GM21526 (cell line): ENCODE data around the gene AKT1S1.
"Not testable (repeated sequence)": the region's sequence is repeated elsewhere in the genome, so short reads cannot be mapped to it uniquely, and the experiment has no call there.

Source experiments
- ATAC-seq: cut with Tn5 transposase; IDR thresholded peaks from one replicate; pipeline ENCODE4 v1.9.1; 2021; ENCODE audit warnings: moderate library complexity; ENCODE audit not compliant: unreplicated experiment, low FRiP score

Gene AKT1S1

DNA sequence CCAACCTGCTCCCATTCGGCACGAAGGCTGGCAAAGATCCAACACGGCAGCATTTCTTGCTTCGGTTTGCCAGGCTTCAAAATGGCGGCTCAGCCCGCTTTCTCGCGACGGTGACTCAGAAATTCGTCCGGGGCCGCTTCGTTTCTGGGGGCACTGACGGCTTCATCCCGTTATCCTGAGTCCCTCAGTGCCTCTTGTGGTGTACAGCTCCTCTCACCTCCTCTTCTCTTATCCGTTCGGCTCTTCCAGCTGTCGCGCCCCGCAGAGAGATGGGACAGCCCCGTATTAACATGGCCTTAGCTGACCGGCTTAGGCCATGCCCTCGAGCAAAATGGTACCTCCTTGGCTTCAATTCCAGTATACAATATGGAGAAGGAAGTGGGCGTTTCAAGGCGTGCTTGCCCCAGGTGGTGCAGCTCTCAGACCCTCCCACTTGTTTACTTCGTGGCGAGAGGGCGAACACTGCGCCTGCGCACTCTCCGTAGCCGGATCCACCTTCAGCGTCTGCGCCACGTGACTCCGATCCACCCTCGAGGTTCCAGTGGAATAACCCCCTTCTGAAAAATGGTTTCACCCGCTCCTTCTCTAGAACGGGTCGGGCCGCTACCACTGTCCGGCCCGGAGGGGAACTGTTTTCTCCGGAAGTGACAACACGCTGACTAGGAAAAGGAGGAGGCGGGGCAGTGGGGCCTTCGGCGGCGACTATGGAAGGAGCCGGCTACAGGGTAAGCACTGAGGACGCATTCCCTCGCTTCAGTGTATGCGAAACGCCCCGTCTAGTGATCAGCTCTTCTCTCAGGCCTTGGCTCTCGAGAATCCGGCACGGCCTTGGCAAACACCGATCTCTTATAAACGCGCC, at the start of gene AKT1S1, which contains the start of gene TBC1D17:
Gene AKT1S1 (minus strand): TSS at position 336 of the 859 bp plus-strand sequence. CDS start 4,060 bp downstream, outside the sequence.
Gene TBC1D17 (plus strand): TSS at position 683 of the 859 bp plus-strand sequence. CDS start 22 bp downstream, at position 705.
- ATAC-seq = peak; percentile 53

- ATAC-seq = no peak
Measured at GRCh38 chr19:49926515-49926914, 49.4 kb upstream of the AKT1S1 start.

DNA sequence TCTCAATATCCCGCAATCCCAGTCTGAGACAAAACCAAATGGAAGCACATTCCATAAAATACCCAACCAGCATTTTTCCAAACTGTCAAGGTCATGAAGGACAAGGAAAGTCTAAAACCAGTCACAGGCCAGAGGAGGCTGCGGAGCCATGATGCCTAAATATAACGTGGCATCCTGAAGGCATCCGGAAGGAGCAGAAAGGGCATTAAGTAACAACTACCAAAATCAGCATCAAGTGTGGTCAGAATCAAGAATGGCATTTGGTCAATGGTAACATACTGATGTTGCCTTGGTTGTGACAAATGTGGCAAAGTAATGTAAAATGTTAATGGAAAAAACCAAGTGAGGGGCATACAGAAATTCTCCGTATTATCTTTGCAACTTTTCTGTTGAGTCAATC, 48.3 kb upstream of the AKT1S1 start:
- no peak for ATAC-seq

DNA sequence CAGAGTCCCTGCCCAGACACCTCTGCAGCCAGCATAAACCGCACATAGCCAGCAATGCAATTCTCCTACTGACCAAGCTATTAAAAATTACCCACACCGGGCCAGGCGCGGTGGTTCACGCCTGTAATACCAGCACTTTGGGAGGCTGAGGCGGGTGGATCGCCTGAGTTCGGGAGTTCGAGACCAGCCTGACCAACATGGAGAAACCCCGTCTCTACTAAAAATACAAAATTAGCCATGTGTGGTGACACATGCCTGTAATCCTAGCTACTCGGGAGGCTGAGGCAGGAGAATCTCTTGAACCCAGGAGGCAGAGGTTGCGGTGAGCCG, 47.7 kb upstream of the AKT1S1 start:
- ATAC-seq = not testable (repeated sequence)

GRCh38 chr19:49924004-49924880, 47.1 kb upstream of the AKT1S1 start:
- ATAC-seq = no peak

- no peak for ATAC-seq
Measured at GRCh38 chr19:49923055-49924003, 46.2 kb upstream of the AKT1S1 start.

DNA sequence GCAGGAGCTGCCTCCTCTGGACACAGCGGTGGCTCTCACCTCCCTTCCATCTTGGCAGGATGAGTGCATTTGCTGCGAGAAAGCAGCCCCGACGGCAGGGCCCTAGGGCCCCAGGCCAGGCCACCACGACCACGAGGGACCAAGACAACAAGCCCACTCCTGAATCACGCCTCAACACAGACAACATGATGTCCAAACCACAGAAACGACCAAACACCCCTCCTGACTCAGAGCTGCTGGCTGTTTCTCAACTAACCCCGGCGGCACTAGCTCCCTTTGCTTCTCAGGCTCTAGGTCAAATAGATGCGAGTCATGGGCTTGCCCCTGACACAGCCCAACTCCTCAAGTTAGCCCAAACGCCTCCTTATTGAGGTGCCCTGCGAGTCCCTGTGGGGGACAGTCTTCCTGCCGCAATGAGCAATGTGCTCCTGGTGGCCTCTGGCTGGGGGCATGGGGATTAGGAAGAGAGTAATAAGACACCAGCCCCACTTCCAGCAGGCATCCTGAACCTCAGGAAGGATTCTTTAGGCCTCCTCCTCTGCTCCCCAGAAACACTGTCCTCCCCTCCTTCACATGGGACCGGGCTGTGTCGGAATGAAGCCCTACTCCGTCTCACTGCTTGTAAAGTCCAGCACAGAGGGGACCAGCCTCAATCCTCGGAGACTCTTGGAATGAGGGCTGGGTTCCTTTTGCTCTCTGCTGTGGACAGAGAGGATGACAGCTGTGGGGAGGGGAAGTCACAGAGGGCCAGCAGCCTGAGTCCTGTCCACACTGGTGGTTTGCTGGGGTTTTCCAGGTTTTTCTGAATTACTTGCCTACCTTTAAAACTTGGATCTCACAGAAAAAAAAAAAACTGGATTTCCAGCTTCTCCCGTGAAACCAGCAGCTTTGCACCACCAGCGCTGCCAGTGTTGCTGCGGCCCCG, 45.0 kb upstream of the AKT1S1 start:
- ATAC-seq = no peak

GRCh38 chr19:49920624-49921363, 43.6 kb upstream of the AKT1S1 start:
- no peak for ATAC-seq

DNA sequence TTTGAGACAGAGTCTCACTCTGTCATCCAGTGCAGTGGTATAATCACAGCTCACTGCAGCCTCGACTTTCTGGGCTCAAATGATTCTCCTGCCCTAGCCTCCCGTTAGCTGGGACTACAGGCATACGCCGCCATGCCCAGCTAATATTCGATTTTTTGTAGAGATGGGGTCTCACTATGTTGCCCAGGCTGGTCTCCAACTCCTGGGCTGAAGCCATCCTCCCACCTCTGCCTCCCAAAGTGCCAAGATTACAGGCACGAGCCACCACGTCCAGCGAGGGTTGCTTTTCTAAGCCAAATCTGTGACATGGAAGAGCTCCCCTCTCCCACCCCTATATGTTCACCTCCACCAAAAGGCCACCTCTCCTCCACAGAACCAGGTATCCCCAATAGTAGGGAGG, 40.9 kb upstream of the AKT1S1 start:
- no peak for ATAC-seq

GRCh38 chr19:49916839-49917733, 39.9 kb upstream of the AKT1S1 start:
- ATAC-seq = no peak

GRCh38 chr19:49915271-49915670, 38.1 kb upstream of the AKT1S1 start:
- no peak for ATAC-seq

GRCh38 chr19:49913720-49914119, 36.6 kb upstream of the AKT1S1 start:
- ATAC-seq = no peak

GRCh38 chr19:49912965-49913685, 36.0 kb upstream of the AKT1S1 start:
- no peak for ATAC-seq

DNA sequence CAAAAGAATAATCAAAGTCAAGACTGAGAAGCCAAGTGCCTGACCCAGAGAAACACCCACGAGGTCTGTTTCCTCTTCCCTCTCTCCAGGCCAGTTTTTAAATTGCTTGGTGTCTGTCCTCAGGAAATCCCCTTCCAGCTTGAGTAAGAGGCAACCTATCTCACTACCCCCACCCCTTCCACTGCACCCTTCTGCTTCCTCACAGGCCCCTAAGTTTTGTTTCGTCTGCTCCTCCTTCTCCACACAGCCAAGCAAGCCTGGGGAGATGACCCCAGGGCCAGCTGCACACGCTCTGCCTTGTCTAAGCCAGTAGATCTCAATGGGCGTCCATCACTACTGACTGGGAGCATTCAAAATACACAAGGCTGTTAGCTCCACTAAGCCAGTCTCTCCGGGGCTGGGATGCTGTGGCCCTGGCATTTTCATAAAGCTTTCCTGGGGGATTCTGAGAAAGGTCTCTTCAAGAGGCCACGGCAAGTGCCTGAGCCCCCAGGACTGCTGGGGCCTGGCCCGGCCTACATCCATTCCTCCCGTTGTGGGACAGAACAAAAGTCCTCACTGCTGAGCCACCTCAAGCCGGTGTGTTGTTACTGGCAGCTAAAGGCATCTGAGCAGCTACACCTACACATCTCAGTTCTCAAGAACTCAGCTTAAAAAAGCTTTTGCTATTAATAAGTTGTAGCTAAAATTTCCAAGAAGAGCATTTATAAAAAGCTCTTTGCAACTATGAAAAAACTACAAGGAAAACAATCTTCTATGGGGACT, 34.4 kb upstream of the AKT1S1 start:
- ATAC-seq = no peak

DNA sequence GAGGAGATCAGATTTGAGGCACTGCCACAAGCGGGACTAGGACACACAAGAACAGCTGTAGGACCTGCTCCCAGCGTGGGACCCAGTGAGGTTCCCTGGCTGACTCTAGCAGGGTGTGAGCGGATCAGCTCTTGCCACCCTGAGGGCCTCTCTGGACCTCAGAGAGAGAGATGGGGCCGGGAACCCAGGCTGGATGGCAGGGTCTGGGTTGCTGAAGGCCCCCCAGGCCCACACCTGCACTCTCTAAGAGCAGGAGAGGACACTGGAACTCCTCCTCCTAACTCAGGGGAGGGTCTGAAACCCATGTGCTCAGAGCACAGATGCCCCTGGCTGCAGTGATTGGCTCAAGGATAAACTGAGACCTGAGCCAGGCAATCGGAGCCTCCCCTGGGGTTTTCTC, 33.0 kb upstream of the AKT1S1 start:
- ATAC-seq = no peak
